Endothelial cell (in vitro differentiated cells): ENCODE measurements around the gene SRP68. TPM values are rescaled to one million over a fixed set of nuclear protein-coding genes. Genes with fewer than 3 reads are reported as not detected.

Experiments used
- DNase-seq: peaks from one replicate; pipeline ENCODE4 v3.0.0; 2021; ENCODE audit warnings: low spot score
- H3K27ac Mint-ChIP-seq: one replicate; pipeline ENCODE4 v1.8.0; 2021; ENCODE audit warnings: mixed read lengths, inconsistent platforms; ENCODE audit not compliant: unreplicated experiment
- H3K27me3 Mint-ChIP-seq: one replicate; pipeline ENCODE4 v1.8.0; 2021; ENCODE audit warnings: mild to moderate bottlenecking, moderate library complexity, mixed read lengths, inconsistent platforms; ENCODE audit not compliant: unreplicated experiment
- H3K36me3 Mint-ChIP-seq: one replicate; pipeline ENCODE4 v1.8.0; 2021; ENCODE audit warnings: mild to moderate bottlenecking, low read depth, mixed read lengths, inconsistent platforms; ENCODE audit not compliant: unreplicated experiment
- H3K4me1 Mint-ChIP-seq: one replicate; pipeline ENCODE4 v1.8.0; 2021; ENCODE audit warnings: mild to moderate bottlenecking, mixed read lengths, inconsistent platforms; ENCODE audit not compliant: unreplicated experiment
- H3K4me3 Mint-ChIP-seq: one replicate; pipeline ENCODE4 v1.8.0; 2021; ENCODE audit warnings: mild to moderate bottlenecking, mixed read lengths, inconsistent platforms; ENCODE audit not compliant: unreplicated experiment
- H3K9me3 Mint-ChIP-seq: one replicate; pipeline ENCODE4 v1.8.0; 2021; ENCODE audit warnings: mixed read lengths, inconsistent platforms; ENCODE audit not compliant: unreplicated experiment
- long read RNA-seq: library from polyadenylated mRNA; unstranded; transcript quantifications from one replicate; pipeline ENCODE4 v2.0.0, GENCODE V29; 2020; ENCODE audit not compliant: unreplicated experiment
- total RNA-seq: library from RNA; stranded (reverse); fragmentation: NEBNext Ultra II Directional; extraction: Animal tissue kit (Norgen Biotek cat#: 25700); gene quantifications from one replicate; pipeline ENCODE4 v1.2.1, GENCODE V29; 2021; ENCODE audit not compliant: unreplicated experiment
- TF ChIP-seq, protein P1 (sequence below): fragments of 200-600 bp; sonication (generic); IDR thresholded peaks from one replicate; pipeline ENCODE4 v1.5.0; 2021; ENCODE audit warnings: antibody characterized with exemption; ENCODE audit not compliant: unreplicated experiment

Gene SRP68
- total RNA-seq: 62.6 TPM
- long read RNA-seq, transcript SRP68-201 (16 exons, 2,649 nt): major isoform, 48 of 53 reads
- long read RNA-seq, partial matches to known transcripts: 2 of 53 reads
- long read RNA-seq, other reads (novel, unspliced or antisense): 2 of 53 reads

- Mint-ChIP-seq H3K4me1 (peaks cover 19% of the 10 kb centered on the region), H3K27me3 (peaks cover 25% of the 10 kb centered on the region), H3K27ac (peak within 1 kb of the TSS; percentile 32), H3K9me3 (no peaks in the 10 kb centered on the region), H3K36me3 (peaks cover 1% of the 10 kb centered on the region), H3K4me3 (peak within 1 kb of the TSS; percentile 98)
- TF ChIP-seq, protein P1, sequence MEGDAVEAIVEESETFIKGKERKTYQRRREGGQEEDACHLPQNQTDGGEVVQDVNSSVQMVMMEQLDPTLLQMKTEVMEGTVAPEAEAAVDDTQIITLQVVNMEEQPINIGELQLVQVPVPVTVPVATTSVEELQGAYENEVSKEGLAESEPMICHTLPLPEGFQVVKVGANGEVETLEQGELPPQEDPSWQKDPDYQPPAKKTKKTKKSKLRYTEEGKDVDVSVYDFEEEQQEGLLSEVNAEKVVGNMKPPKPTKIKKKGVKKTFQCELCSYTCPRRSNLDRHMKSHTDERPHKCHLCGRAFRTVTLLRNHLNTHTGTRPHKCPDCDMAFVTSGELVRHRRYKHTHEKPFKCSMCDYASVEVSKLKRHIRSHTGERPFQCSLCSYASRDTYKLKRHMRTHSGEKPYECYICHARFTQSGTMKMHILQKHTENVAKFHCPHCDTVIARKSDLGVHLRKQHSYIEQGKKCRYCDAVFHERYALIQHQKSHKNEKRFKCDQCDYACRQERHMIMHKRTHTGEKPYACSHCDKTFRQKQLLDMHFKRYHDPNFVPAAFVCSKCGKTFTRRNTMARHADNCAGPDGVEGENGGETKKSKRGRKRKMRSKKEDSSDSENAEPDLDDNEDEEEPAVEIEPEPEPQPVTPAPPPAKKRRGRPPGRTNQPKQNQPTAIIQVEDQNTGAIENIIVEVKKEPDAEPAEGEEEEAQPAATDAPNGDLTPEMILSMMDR: no peak
- DNase-seq: peak; percentile 91
Observed at GRCh38 chr17:76072148-76072858, at the start of gene SRP68. Gene SRP68, minus strand, starts transcription at chr17:76072517. Its CDS starts 26 bp downstream, at chr17:76072491.

GRCh38 chr17:76121932-76122430 is 49.7 kb upstream of the SRP68 start:
- no peak for DNase-seq
- Mint-ChIP-seq H3K9me3 (no peaks in the 10 kb centered on the region), H3K4me3 (no peak overlapping the region), H3K27ac (no peak overlapping the region), H3K4me1 (peaks cover 18% of the 10 kb centered on the region), H3K36me3 (no peaks in the 10 kb centered on the region), H3K27me3 (peaks cover 9% of the 10 kb centered on the region)
- TF ChIP-seq, protein P1: no peak

DNA sequence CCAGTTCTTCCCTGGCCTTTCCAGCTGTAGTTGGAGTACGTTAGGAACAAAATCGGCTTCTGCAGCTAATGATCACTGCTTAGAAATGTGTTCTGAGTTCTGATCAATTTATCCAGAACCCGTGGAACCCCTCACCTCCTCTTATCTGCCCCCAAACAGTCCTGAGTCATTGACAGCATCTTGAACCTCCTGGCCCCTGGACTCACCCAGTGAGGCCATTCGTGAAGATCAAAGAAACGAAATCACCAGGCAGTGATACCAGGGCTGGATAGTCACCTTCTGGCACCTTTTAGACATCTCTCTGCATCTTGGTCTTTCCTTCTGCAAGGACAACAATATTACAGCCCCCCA is 48.3 kb upstream of the SRP68 start:
- H3K9me3 Mint-ChIP-seq: no peaks in the 10 kb centered on the region
- TF ChIP-seq, protein P1: no peak
- H3K4me3 Mint-ChIP-seq: no peak overlapping the region
- H3K27ac Mint-ChIP-seq: peak overlapping the region; percentile 6
- H3K4me1 Mint-ChIP-seq: peaks cover 16% of the 10 kb centered on the region
- H3K36me3 Mint-ChIP-seq: no peaks in the 10 kb centered on the region
- peaks cover 9% of the 10 kb centered on the region for H3K27me3 Mint-ChIP-seq
- DNase-seq: no peak

DNA sequence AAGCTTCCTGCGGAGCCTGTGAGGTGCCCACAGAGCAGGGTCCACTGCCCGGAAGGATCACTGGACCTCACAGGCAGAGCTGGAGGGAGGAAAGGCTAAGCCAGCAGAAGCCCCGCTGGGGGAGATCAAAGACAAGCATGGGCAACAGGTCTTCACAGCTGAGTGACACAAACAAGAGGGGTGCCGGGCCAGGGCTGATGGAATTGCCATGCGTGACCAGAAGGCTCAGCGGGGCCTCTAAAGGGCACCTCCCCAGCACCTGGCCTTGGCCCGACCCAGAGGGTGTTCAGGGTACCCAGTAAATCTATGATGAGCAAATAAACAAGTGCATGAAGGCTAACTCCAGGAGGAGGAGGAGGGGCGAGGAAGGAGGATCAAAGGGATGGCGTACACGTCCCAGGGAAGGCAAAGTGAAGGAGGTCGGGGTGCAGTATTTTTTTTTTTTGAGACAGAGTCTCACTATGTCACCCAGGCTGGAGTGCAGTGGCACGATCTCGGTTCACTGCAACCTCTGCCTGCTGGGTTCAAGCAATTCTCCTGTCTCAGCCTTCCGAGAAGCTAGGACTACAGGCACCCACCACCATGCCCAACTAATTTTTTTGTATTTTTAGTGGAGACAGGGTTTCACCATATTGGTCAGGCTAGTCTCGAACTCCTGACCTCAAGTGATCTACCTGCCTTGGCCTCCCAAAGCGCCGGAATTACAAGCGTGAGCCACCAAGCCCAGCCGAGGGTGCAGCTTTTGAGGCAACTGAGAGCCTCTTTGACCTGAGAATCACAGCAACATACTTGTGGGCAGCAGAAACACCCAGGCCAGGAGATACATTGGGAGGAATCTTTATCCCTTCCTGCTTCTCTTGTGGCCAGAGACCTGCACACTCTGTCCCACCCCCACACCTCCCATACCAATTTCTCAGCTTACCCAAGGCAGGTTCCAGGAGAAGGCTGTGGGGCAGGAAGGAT is 47.4 kb upstream of the SRP68 start:
- Mint-ChIP-seq H3K27ac (no peak overlapping the region), H3K27me3 (peaks cover 9% of the 10 kb centered on the region), H3K9me3 (no peaks in the 10 kb centered on the region), H3K36me3 (no peaks in the 10 kb centered on the region), H3K4me1 (peaks cover 16% of the 10 kb centered on the region), H3K4me3 (no peak overlapping the region)
- DNase-seq: no peak
- TF ChIP-seq, protein P1: no peak
